DND-41 (cell line): ENCODE results near the gene CCDC77.

Experiments used
- EZH2 ChIP-seq: IDR thresholded peaks from 3 replicates; pipeline ENCODE4 v1.6.1; 2012; ENCODE audit warnings: borderline replicate concordance, low read depth, mild to moderate bottlenecking, moderate library complexity, low read length, inconsistent platforms; ENCODE audit not compliant: severe bottlenecking
- TF ChIP-seq, protein P1 (sequence below): IDR thresholded peaks from 2 replicates; pipeline ENCODE4 v1.5.1; 2012; ENCODE audit warnings: borderline replicate concordance, low read length, moderate library complexity, mild to moderate bottlenecking; ENCODE audit not compliant: poor library complexity, severe bottlenecking; ENCODE audit errors: extremely low read depth

DNA sequence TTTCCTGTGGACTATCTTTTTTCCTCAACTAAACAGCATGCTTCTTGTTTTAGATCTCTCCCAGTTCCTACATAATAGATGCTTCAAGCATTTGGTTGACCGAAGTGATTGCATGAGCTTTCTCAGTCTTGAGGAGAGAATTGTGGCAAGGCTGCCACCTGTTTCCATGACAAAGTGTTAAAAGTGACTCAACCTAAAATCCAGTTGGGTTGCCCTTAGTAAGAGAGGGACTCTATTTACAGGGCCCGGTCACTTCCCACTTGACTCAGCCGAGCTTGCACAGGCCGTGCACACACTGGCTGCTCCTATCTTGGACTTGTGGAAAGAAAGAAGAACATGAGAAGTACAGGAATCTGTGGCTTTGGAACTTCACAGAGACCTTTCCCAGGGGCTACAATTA lies 56.2 kb downstream of the CCDC77 start:
- TF ChIP-seq EZH2, result no peak
- TF ChIP-seq, protein P1, sequence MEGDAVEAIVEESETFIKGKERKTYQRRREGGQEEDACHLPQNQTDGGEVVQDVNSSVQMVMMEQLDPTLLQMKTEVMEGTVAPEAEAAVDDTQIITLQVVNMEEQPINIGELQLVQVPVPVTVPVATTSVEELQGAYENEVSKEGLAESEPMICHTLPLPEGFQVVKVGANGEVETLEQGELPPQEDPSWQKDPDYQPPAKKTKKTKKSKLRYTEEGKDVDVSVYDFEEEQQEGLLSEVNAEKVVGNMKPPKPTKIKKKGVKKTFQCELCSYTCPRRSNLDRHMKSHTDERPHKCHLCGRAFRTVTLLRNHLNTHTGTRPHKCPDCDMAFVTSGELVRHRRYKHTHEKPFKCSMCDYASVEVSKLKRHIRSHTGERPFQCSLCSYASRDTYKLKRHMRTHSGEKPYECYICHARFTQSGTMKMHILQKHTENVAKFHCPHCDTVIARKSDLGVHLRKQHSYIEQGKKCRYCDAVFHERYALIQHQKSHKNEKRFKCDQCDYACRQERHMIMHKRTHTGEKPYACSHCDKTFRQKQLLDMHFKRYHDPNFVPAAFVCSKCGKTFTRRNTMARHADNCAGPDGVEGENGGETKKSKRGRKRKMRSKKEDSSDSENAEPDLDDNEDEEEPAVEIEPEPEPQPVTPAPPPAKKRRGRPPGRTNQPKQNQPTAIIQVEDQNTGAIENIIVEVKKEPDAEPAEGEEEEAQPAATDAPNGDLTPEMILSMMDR, result no peak
